WERI-Rb-1 (cell line): Measurements from ENCODE around the gene PGF.

Source experiments
- DNase-seq: peaks from one replicate; pipeline ENCODE4 v3.0.0-alpha.2; 2020
- H3K27ac ChIP-seq: fragments of 250-450 bp; sonication (Bioruptor Pico); 2 replicates; pipeline ENCODE4 v1.5.1; 2020; ENCODE audit warnings: mild to moderate bottlenecking, moderate library complexity
- H3K27me3 ChIP-seq: fragments of 250-450 bp; sonication (Bioruptor Pico); 2 replicates; pipeline ENCODE4 v1.5.1; 2021; ENCODE audit warnings: mild to moderate bottlenecking, low read depth, moderate library complexity; ENCODE audit not compliant: insufficient read depth, severe bottlenecking
- H3K36me3 ChIP-seq: fragments of 250-450 bp; sonication (Bioruptor Pico); 2 replicates; pipeline ENCODE4 v1.5.1; 2020; ENCODE audit warnings: mild to moderate bottlenecking, moderate library complexity
- H3K4me3 ChIP-seq: 2 replicates; pipeline ENCODE4 v1.5.1; 2011; ENCODE audit warnings: low read depth, mild to moderate bottlenecking, control low read depth, low read length
- H3K9me3 ChIP-seq: fragments of 250-450 bp; sonication (Bioruptor Pico); 2 replicates; pipeline ENCODE4 v1.5.1; 2021; ENCODE audit warnings: mild to moderate bottlenecking, moderate library complexity; ENCODE audit not compliant: severe bottlenecking
- TF ChIP-seq, protein P1 (sequence below): IDR thresholded peaks from 2 replicates; pipeline ENCODE4 v1.5.1; 2011; ENCODE audit warnings: low read depth, mild to moderate bottlenecking, control low read depth, inconsistent platforms, low read length

Gene PGF

GRCh38 chr14:74949191-74949601 lies 6.2 kb downstream of the PGF start:
- Histone ChIP-seq H3K9me3 (no peaks in the 10 kb centered on the region), H3K27me3 (no peaks in the 10 kb centered on the region), H3K4me3 (no peak overlapping the region), H3K27ac (no peak overlapping the region), H3K36me3 (peaks cover 57% of the 10 kb centered on the region)
- DNase-seq, result no peak
- TF ChIP-seq, protein P1, sequence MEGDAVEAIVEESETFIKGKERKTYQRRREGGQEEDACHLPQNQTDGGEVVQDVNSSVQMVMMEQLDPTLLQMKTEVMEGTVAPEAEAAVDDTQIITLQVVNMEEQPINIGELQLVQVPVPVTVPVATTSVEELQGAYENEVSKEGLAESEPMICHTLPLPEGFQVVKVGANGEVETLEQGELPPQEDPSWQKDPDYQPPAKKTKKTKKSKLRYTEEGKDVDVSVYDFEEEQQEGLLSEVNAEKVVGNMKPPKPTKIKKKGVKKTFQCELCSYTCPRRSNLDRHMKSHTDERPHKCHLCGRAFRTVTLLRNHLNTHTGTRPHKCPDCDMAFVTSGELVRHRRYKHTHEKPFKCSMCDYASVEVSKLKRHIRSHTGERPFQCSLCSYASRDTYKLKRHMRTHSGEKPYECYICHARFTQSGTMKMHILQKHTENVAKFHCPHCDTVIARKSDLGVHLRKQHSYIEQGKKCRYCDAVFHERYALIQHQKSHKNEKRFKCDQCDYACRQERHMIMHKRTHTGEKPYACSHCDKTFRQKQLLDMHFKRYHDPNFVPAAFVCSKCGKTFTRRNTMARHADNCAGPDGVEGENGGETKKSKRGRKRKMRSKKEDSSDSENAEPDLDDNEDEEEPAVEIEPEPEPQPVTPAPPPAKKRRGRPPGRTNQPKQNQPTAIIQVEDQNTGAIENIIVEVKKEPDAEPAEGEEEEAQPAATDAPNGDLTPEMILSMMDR, result no peak

DNA sequence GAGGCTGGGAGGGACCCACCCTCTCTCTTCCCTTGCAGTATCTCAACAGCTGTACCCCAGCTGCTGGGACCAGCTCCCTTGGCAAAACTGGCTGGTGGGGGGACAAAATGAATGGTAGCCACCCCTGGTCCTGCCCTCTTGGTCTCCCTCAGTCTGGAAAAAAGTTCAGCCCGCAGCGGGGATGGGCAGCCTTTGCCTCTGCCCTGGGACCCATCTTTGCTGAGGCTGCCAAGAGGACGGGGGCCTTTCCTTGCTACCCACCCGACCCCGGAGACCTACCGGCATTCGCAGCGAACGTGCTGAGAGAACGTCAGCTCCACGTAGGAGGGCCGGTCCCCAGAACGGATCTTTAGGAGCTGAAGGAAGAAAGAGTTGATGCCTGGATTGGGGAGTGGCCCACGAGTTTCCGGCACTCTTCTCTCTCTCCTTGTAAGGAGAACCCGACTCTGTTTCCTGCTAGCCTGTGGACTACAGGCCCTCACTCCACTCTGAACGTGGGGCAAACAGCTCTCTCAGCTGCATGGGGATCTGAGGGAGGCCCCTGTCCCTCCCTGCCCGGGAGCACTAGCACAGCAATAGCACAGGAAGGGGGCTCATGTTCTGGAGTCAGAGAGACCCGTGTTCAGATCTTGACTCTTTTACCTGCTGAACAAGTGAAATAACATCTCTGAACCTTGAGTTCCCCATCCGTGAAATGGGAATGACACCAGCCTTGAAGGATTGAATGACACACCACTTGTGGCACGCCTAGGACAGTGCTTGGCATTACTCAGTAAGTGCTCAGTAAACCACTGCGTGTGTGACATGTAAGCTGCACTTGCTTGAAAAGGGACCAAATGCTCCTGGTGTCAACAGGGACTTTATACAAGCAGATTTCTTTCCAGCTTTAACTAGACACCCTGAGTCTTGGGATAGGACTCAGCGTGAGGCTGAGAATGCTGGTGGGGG lies 6.9 kb downstream of the PGF start:
- TF ChIP-seq, protein P1, result no peak

GRCh38 chr14:74947353-74948227 lies 7.8 kb downstream of the PGF start:
- Histone ChIP-seq H3K9me3 (no peaks in the 10 kb centered on the region), H3K36me3 (peaks cover 55% of the 10 kb centered on the region), H3K27ac (no peak overlapping the region), H3K4me3 (no peak overlapping the region), H3K27me3 (no peaks in the 10 kb centered on the region)
- no peak for DNase-seq
- TF ChIP-seq, protein P1, result no peak

More for the DNA sequence above, 6.9 kb downstream of the PGF start:
- Histone ChIP-seq H3K9me3 (no peaks in the 10 kb centered on the region), H3K27me3 (no peaks in the 10 kb centered on the region), H3K27ac (no peak overlapping the region), H3K4me3 (no peak overlapping the region), H3K36me3 (peaks cover 55% of the 10 kb centered on the region)
- DNase-seq, result no peak

DNA sequence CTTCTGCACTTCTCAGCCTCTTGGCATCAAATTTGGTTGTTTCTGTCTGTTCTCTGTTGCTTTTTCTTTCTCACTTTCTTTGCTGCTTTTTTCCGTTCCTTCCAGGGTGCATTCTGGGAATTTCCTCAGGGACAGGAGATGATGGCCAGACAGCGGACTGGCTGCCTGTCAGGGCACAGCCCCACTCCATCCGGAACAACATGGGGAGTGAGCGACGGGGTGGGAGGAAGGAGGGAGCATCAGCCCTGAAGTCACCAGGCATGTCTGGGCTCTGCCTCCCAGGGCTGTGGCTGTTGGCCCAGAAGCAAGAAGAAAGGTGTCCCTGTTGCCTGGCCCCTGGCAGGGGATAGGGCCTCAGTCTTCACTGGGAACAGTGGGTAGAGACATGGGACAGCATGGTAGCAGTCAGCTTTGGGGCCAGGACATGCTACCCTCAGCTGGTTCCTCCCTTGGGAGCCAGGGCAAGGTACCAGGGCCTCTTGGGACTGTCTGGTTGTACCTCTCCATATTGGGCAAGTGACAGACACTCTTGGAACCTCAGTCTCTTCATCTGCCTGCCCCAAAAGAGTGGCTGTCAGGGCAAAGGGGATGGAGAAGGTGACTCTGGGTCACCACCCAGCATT lies 8.6 kb downstream of the PGF start:
- Histone ChIP-seq H3K27ac (peak overlapping the region; percentile 26; the same call in 1 of the 2 replicates), H3K36me3 (peaks cover 53% of the 10 kb centered on the region), H3K9me3 (no peaks in the 10 kb centered on the region), H3K27me3 (no peaks in the 10 kb centered on the region), H3K4me3 (no peak overlapping the region)
- DNase-seq, result no peak
- TF ChIP-seq, protein P1, result no peak

DNA sequence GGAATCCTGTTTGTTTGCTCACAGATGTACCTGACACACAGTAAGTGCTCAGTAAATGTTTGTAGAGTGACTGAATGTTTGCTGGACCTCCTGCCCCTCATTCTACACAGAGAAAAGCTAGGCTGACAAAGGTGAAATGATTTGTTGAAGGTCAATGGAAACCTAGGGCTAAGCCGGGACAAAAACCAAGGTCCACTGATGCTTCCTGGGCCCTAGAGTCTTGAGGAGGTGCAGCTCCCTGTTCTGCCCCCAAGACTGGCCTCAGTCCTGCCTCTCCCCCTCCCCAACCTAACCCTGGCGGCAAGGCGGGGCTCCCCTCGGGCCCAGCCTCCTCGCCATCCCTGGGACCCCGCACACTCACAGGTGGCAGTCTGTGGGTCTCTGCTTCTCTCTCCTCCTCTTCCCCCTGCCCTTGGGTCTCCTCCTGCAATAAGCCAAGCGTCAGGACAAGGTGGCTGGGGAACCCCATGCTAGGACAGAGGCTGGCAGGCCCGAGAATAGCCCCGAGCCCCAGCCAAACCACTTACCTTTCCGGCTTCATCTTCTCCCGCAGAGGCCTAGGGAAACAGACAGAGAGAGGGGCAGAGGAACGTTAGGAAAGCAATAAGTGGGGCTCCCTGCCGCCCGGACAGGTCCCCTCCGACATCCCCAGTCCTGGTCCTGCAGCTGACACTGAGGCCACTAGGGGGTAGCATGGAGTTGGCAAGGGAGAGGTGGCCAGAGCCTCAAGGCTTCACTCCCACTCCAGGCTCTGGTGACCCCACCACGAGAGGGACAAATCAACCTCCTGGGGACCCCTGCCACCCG lies 9.3 kb downstream of the PGF start:
- DNase-seq, result peak; percentile 87
- Histone ChIP-seq H3K4me3 (no peak overlapping the region), H3K9me3 (no peaks in the 10 kb centered on the region), H3K27me3 (no peaks in the 10 kb centered on the region), H3K27ac (peak overlapping the region; percentile 24), H3K36me3 (peaks cover 54% of the 10 kb centered on the region)
- TF ChIP-seq, protein P1, result peak; percentile 96
